HEK293T (cell line): Measurements from ENCODE around the gene TTC1.

Experiments used
- CTCF ChIA-PET: fragments of 350-600 bp; formaldehyde crosslinking; extraction: SDS; loops from one replicate; lab custom pipeline; 2021; ENCODE audit warnings: antibody characterized with exemption, inconsistent platforms; lab: Yijun Ruan, JAX
- POLR2A ChIA-PET: fragments of 350-600 bp; formaldehyde crosslinking; extraction: SDS; loops from one replicate; lab custom pipeline; 2020; ENCODE audit warnings: antibody characterized with exemption, inconsistent platforms; lab: Yijun Ruan, JAX
- DNase-seq: peaks from one replicate; pipeline ENCODE4 v3.0.0; 2012; ENCODE audit warnings: mixed read lengths; ENCODE audit errors: extremely low spot score
- ARNT ChIP-seq: fragments of 450-650 bp; IDR thresholded peaks from 2 replicates; pipeline ENCODE4 v1.6.1; 2017; ENCODE audit warnings: mild to moderate bottlenecking
- BHLHE40 ChIP-seq: fragments of 450-650 bp; IDR thresholded peaks from 2 replicates; pipeline ENCODE4 v1.6.1; 2016; ENCODE audit warnings: mild to moderate bottlenecking, moderate library complexity, borderline replicate concordance
- CTBP1 ChIP-seq: fragments of 450-650 bp; IDR thresholded peaks from 2 replicates; pipeline ENCODE4 v1.6.1; 2016; ENCODE audit warnings: borderline replicate concordance
- ELF4 ChIP-seq: fragments of 450-650 bp; IDR thresholded peaks from 2 replicates; pipeline ENCODE4 v1.6.1; 2017; ENCODE audit warnings: antibody characterized with exemption
- FOXA1 ChIP-seq: fragments of 450-650 bp; IDR thresholded peaks from 2 replicates; pipeline ENCODE4 v1.6.1; 2016; ENCODE audit warnings: mild to moderate bottlenecking
- FOXK2 ChIP-seq: fragments of 450-650 bp; IDR thresholded peaks from 2 replicates; pipeline ENCODE4 v1.6.1; 2016; ENCODE audit warnings: mild to moderate bottlenecking
- FOXM1 ChIP-seq: fragments of 450-650 bp; IDR thresholded peaks from 2 replicates; pipeline ENCODE4 v1.6.1; 2017; ENCODE audit warnings: mild to moderate bottlenecking, borderline replicate concordance
- HDGF ChIP-seq: fragments of 450-650 bp; IDR thresholded peaks from 2 replicates; pipeline ENCODE4 v1.6.1; 2017; ENCODE audit warnings: antibody characterized with exemption, borderline replicate concordance
- L3MBTL2 ChIP-seq: fragments of 450-650 bp; conservative IDR thresholded peaks from 2 replicates; pipeline ENCODE4 v1.6.1; 2016; ENCODE audit warnings: mild to moderate bottlenecking
- LEF1 ChIP-seq: fragments of 450-650 bp; IDR thresholded peaks from 2 replicates; pipeline ENCODE4 v1.6.1; 2017; ENCODE audit warnings: mild to moderate bottlenecking, borderline replicate concordance
- NFRKB ChIP-seq: fragments of 450-650 bp; IDR thresholded peaks from 2 replicates; pipeline ENCODE4 v1.6.1; 2016; ENCODE audit warnings: mild to moderate bottlenecking, moderate library complexity
- SP1 ChIP-seq: fragments of 450-650 bp; IDR thresholded peaks from 2 replicates; pipeline ENCODE4 v1.6.1; 2017
- SUZ12 ChIP-seq: fragments of 450-650 bp; IDR thresholded peaks from 2 replicates; pipeline ENCODE4 v1.6.1; 2016; ENCODE audit warnings: mild to moderate bottlenecking
- TARDBP ChIP-seq: fragments of 450-650 bp; IDR thresholded peaks from 2 replicates; pipeline ENCODE4 v1.6.1; 2016
- ZNF384 ChIP-seq: fragments of 450-650 bp; IDR thresholded peaks from 2 replicates; pipeline ENCODE4 v1.6.1; 2016
- TF ChIP-seq, protein P1 (sequence below): fragments of 450-650 bp; IDR thresholded peaks from 2 replicates; pipeline ENCODE4 v1.6.1; 2016

The TTC1 gene

DNA sequence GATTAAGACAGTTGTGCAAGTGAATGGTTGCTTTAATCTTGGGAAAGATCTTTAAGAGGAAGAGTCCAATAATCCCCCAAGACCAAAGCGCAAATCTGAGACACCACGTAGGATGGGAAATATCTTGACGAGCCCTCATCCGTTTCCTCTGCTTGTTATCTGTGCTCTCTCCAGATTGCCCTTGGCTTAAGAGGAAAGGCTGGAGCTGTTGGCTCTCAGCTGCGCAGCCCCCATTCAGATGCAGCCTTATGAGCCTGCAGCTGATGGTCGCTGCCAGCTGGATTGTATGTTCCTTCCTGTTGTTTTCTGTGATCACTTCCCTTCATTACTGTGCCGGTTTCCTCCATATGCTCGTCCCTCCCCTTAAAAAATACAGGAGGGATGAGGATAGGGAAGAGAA, 62.6 kb downstream of the TTC1 start:
- no peak for DNase-seq
- ChIA-PET CTCF (interaction anchor here (2.5 kb wide), 1 partner anchor 10 kb away, joined by 9 read pairs; no protein-coding TSS in a partner anchor), POLR2A (no interaction called here)
- TF ChIP-seq BHLHE40 (no peak), NFRKB (no peak)

- ChIA-PET CTCF (interaction anchor here (1.4 to 2.5 kb wide), 2 partner anchors 9 to 273 kb away, joined by 3 to 9 read pairs; no protein-coding TSS in a partner anchor), POLR2A (no interaction called here)
- TF ChIP-seq FOXA1, result no peak
- no peak for TF ChIP-seq ELF4
- no peak for TF ChIP-seq L3MBTL2
- TF ChIP-seq HDGF, result no peak
- TF ChIP-seq CTBP1, result no peak
- no peak for TF ChIP-seq ZNF384
- TF ChIP-seq TARDBP, result no peak
- TF ChIP-seq, protein P1, sequence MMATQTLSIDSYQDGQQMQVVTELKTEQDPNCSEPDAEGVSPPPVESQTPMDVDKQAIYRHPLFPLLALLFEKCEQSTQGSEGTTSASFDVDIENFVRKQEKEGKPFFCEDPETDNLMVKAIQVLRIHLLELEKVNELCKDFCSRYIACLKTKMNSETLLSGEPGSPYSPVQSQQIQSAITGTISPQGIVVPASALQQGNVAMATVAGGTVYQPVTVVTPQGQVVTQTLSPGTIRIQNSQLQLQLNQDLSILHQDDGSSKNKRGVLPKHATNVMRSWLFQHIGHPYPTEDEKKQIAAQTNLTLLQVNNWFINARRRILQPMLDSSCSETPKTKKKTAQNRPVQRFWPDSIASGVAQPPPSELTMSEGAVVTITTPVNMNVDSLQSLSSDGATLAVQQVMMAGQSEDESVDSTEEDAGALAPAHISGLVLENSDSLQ, result no peak
- no peak for TF ChIP-seq SP1
- TF ChIP-seq FOXM1, result no peak
- DNase-seq, result no peak
Observed at GRCh38 chr5:160071916-160072315, 63.0 kb downstream of the TTC1 start.

- CTCF ChIA-PET, result no interaction called here
- POLR2A ChIA-PET, result no interaction called here
- no peak for DNase-seq
- TF ChIP-seq L3MBTL2 (no peak), LEF1 (no peak), FOXK2 (no peak)
Observed at GRCh38 chr5:160075073-160075472, 66.1 kb downstream of the TTC1 start.

DNA sequence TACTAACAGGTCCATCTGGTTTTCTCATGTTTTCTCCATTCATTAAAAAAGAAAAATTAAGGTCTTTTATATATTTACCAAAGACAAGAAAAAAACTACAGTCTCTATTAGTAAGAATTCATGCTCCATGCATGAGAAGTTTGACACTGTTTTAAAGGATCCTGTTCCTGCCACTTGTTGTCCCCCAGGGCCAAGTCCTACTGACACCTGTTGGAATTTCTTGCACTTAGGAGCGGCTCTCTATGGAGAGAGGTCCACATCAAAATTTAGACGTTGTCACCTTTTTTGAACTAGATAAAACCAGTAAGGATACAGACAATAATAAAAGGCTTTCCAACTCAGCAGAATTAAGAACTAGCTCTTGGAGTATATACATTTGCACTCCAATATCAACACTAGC, 68.1 kb downstream of the TTC1 start:
- CTCF ChIA-PET, result no interaction called here
- no peak for DNase-seq
- POLR2A ChIA-PET, result no interaction called here
- TF ChIP-seq HDGF (no peak), CTBP1 (no peak)

DNA sequence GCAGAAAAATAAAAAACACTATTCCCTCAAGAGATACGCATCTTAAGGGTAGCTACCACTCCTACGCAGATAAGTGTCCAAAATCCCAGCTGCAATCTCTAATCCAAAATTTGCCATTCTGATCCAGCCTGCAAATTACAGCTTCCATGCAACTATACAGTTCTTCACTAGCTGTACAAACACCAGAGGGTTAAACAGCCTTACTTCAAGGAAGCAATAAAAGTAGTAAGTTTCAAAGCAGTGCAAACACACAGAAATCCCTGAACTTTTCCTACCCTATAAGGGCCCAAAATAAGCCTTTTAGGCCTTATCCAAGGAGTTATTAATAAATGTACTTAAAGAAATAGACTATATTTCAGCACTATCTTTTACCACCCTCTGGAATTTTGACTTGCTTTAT, 70.8 kb downstream of the TTC1 start:
- TF ChIP-seq CTBP1 (no peak), FOXK2 (no peak), HDGF (no peak), TARDBP (no peak), ELF4 (no peak), FOXM1 (no peak), LEF1 (no peak), FOXA1 (no peak), BHLHE40 (no peak), SP1 (no peak)
- TF ChIP-seq, protein P1, result no peak
- CTCF ChIA-PET, result interaction anchor here (1.3 kb wide), 1 partner anchor 265 kb away, joined by 3 read pairs; no protein-coding TSS in a partner anchor
- POLR2A ChIA-PET, result no interaction called here
- no peak for DNase-seq

DNA sequence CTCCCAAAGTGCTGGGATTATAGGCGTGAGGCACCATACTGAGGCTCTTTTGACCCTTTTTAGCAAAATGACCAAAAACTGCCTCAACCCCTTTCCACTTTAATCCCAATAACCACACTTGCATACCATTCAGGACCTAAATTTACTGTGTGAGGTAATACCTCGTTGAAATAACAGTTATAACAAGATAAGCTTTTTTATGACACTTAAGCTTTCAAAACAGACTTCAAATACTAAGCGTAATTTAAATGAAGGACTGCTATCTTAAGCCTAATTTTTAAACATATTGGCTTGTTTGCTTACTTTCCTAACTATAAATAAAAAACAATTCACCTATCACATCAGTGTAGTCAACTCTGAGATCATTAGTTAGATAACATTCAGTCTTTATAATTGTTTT, 72.6 kb downstream of the TTC1 start:
- TF ChIP-seq HDGF (no peak), BHLHE40 (no peak), SUZ12 (no peak), ZNF384 (no peak), TARDBP (no peak), ELF4 (no peak), SP1 (no peak)
- ChIA-PET CTCF (interaction anchor here (0.6 to 1.4 kb wide), 10 partner anchors 10 to 354 kb away, joined by 3 to 9 read pairs (median 3); partner anchors contain the start of gene PWWP2A), POLR2A (interaction anchor here (0.9 to 1.2 kb wide), 2 partner anchors 13 to 338 kb away, joined by 3 to 4 read pairs; partner anchors contain the start of gene SLU7)
- DNase-seq, result no peak

- POLR2A ChIA-PET, result interaction anchor here (1.3 kb wide), 1 partner anchor 72 kb away, joined by 3 read pairs; no protein-coding TSS in a partner anchor
Observed at GRCh38 chr5:160082614-160083500, 73.9 kb downstream of the TTC1 start.

More at GRCh38 chr5:160082614-160083500, 73.9 kb downstream of the TTC1 start:
- no peak for TF ChIP-seq CTBP1
- no peak for TF ChIP-seq NFRKB
- TF ChIP-seq BHLHE40, result no peak
- TF ChIP-seq SP1, result no peak
- TF ChIP-seq SUZ12, result no peak
- no peak for TF ChIP-seq ZNF384
- no peak for TF ChIP-seq FOXM1
- TF ChIP-seq TARDBP, result no peak
- no peak for TF ChIP-seq ARNT
- DNase-seq, result no peak
- CTCF ChIA-PET, result no interaction called here
